IMR-90 (cell line): ENCODE data around the gene TIAM2. TPM values are rescaled to one million over a fixed set of nuclear protein-coding genes. Genes with fewer than 3 reads are reported as not detected.
A peak's percentile ranks its signal among the peaks of the same experiment; 100 is the strongest.

Experiments
- ATAC-seq: fragments of 200-7000 bp; cut with Tn5 transposase; 2 replicates; pipeline ENCODE4 v1.9.1; 2020; ENCODE audit warnings: low read depth, mild to moderate bottlenecking, moderate library complexity
- BruUV-seq: library from RNA; stranded (reverse); fragments of 400-500 nt; replicated peaks from 2 replicates; lab custom pipeline; 2021; lab: Mats Ljungman, UMichigan
- CTCF ChIA-PET: fragments of 300-600 bp; formaldehyde crosslinking; extraction: SDS; loops from one replicate; lab custom pipeline; 2021; ENCODE audit warnings: antibody characterized with exemption; lab: Yijun Ruan, JAX
- POLR2A ChIA-PET: fragments of 300-600 bp; sonication (Branson Sonifier 250); formaldehyde crosslinking; loops from one replicate; lab custom pipeline; 2022; ENCODE audit warnings: antibody characterized with exemption; ENCODE audit not compliant: unreplicated experiment; lab: Charles Lee
- DNase-seq: peaks from one replicate; pipeline ENCODE4 v3.0.0; 2013
- H2AFZ ChIP-seq: replicated peaks from 2 replicates; pipeline ENCODE3; 2013; ENCODE audit warnings: low read length, mild to moderate bottlenecking; ENCODE audit not compliant: poor library complexity
- H2AK5ac ChIP-seq: 2 replicates; pipeline ENCODE4 v1.6.1; 2013; ENCODE audit warnings: low read depth, low read length, inconsistent platforms
- H2AK9ac ChIP-seq: replicated peaks from 2 replicates; pipeline ENCODE3; 2013; ENCODE audit warnings: mild to moderate bottlenecking, low read depth, low read length, moderate library complexity; ENCODE audit not compliant: poor library complexity
- H2BK120ac ChIP-seq: 2 replicates; pipeline ENCODE4 v1.6.1; 2013; ENCODE audit warnings: low read depth, low read length, inconsistent platforms
- H2BK15ac ChIP-seq: 3 replicates; pipeline ENCODE4 v1.6.1; 2013; ENCODE audit warnings: low read depth, low read length, inconsistent platforms
- H2BK20ac ChIP-seq: 2 replicates; pipeline ENCODE4 v1.6.1; 2013; ENCODE audit warnings: low read depth, mild to moderate bottlenecking, inconsistent platforms, low read length, moderate library complexity
- H2BK5ac ChIP-seq: 2 replicates; pipeline ENCODE4 v1.6.1; 2013; ENCODE audit warnings: mild to moderate bottlenecking, low read depth, low read length, inconsistent platforms; ENCODE audit not compliant: poor library complexity, severe bottlenecking
- H3K14ac ChIP-seq: replicated peaks from 2 replicates; pipeline ENCODE4 v1.6.1; 2013; ENCODE audit warnings: low read depth, low read length, inconsistent platforms
- H3K18ac ChIP-seq: 2 replicates; pipeline ENCODE4 v1.6.1; 2013; ENCODE audit warnings: low read depth, low read length, control low read depth
- H3K23ac ChIP-seq: 2 replicates; pipeline ENCODE4 v1.6.1; 2013; ENCODE audit warnings: low read depth, low read length, inconsistent platforms
- H3K27ac ChIP-seq: 2 replicates; pipeline ENCODE4 v1.5.1; 2013; ENCODE audit warnings: mild to moderate bottlenecking, control low read depth, low read length; ENCODE audit not compliant: insufficient read depth
- H3K27me3 ChIP-seq: 2 replicates; pipeline ENCODE4 v1.6.1; 2013; ENCODE audit warnings: low read length; ENCODE audit not compliant: control insufficient read depth, insufficient read depth
- H3K36me3 ChIP-seq: 2 replicates; pipeline ENCODE4 v1.6.1; 2013; ENCODE audit warnings: low read length, mixed read lengths; ENCODE audit not compliant: control insufficient read depth, insufficient read depth
- H3K4ac ChIP-seq: 2 replicates; pipeline ENCODE4 v1.6.1; 2013; ENCODE audit warnings: low read depth, low read length, inconsistent platforms
- H3K4me1 ChIP-seq: 2 replicates; pipeline ENCODE4 v1.6.1; 2013; ENCODE audit warnings: low read length, mixed read lengths; ENCODE audit not compliant: control insufficient read depth, insufficient read depth
- H3K4me2 ChIP-seq: 2 replicates; pipeline ENCODE4 v1.6.1; 2013; ENCODE audit warnings: low read depth, mild to moderate bottlenecking, control low read depth, low read length, moderate library complexity
- H3K4me3 ChIP-seq: 2 replicates; pipeline ENCODE4 v1.5.1; 2013; ENCODE audit warnings: low read depth, mild to moderate bottlenecking, control low read depth, low read length, moderate library complexity; ENCODE audit not compliant: insufficient read depth
- H3K56ac ChIP-seq: 2 replicates; pipeline ENCODE4 v1.6.1; 2013; ENCODE audit warnings: low read length, inconsistent platforms; ENCODE audit not compliant: insufficient read depth; ENCODE audit errors: extremely low read depth
- H3K79me1 ChIP-seq, 2 experiments: 2 replicates each; pipeline ENCODE4 v1.6.1; 2013; ENCODE audit warnings: low read length in 2 of 2, inconsistent platforms in 1 of 2, low read depth in 1 of 2
- H3K9ac ChIP-seq: 2 replicates; pipeline ENCODE4 v1.6.1; 2013; ENCODE audit warnings: low read depth, low read length, control low read depth
- H3K9me1 ChIP-seq: 2 replicates; pipeline ENCODE4 v1.6.1; 2013; ENCODE audit warnings: low read length, inconsistent platforms; ENCODE audit not compliant: insufficient read depth
- H3K9me3 ChIP-seq: 2 replicates; pipeline ENCODE4 v1.6.1; 2013; ENCODE audit warnings: low read length; ENCODE audit not compliant: control insufficient read depth, insufficient read depth
- H4K20me1 ChIP-seq: 2 replicates; pipeline ENCODE4 v1.6.1; 2013; ENCODE audit warnings: low read length, inconsistent platforms; ENCODE audit not compliant: insufficient read depth
- H4K5ac ChIP-seq: 2 replicates; pipeline ENCODE4 v1.6.1; 2013; ENCODE audit warnings: mild to moderate bottlenecking, low read depth, low read length, control low read depth
- H4K8ac ChIP-seq, 2 experiments: 2 replicates each; pipeline ENCODE4 v1.6.1; 2013; ENCODE audit warnings: low read depth in 2 of 2, low read length in 2 of 2, control low read depth in 1 of 2, inconsistent platforms in 1 of 2
- H4K91ac ChIP-seq: 2 replicates; pipeline ENCODE4 v1.6.1; 2013; ENCODE audit warnings: low read depth, low read length, inconsistent platforms; ENCODE audit not compliant: insufficient read depth
- CHD1 ChIP-seq: IDR thresholded peaks from 2 replicates; pipeline ENCODE4 v1.6.1; 2012; ENCODE audit warnings: low read depth, low read length, improper control_type of control experiment
- NFE2L2 ChIP-seq: fragments of 150-350 bp; IDR thresholded peaks from 2 replicates; pipeline ENCODE4 v1.6.1; 2016; ENCODE audit warnings: low read depth, mild to moderate bottlenecking, low read length
- WGBS, 2 experiments: methylation state at CpG; one replicate each; pipeline versions ENCODE4 v1.1.5 to v1.1.7; 2013; ENCODE audit warnings: missing lambda C conversion rate in 2 of 2; ENCODE audit not compliant: insufficient read length in 1 of 2; ENCODE audit errors: extremely low coverage in 2 of 2; 5-methylcytosine and 5-hydroxymethylcytosine counted together
- dilution Hi-C: fragments of 300-500 bp; cut with HindIII; formaldehyde crosslinking; loops from one replicate; pipeline ENCODE4 v1.14.3; 2018; ENCODE audit warnings: low sequenced_read_pairs; ENCODE audit not compliant: unreplicated experiment
- in situ Hi-C: fragments of 300-500 bp; cut with MboI; formaldehyde crosslinking; loops from 3 replicates; pipeline ENCODE4 v1.14.3; 2019; ENCODE audit warnings: low sequenced_read_pairs, inconsistent platforms, mixed read lengths
- intact Hi-C: fragments of 100-400 bp; cut with micrococcal nuclease; formaldehyde crosslinking; loops from 2 replicates; pipeline ENCODE4 v1.10.0; 2022
- polyA plus RNA-seq, 3 experiments: library from polyadenylated mRNA; depleted of rRNA; stranded (reverse); fragments of >200 nt; gene quantifications; 2 replicates each; pipeline ENCODE4 v1.2.3, GENCODE V29; 2012; ENCODE audit warnings: low replicate concordance in 1 of 3
- total RNA-seq: library from RNA; depleted of rRNA; stranded (reverse); fragments of >200 nt; gene quantifications from 2 replicates; pipeline ENCODE4 v1.2.3, GENCODE V29; 2012

The TIAM2 gene
- total and polyA plus RNA-seq, 2 of the 4 experiments (the other 2 are of a cell fraction): 3.1 to 4.7 TPM

GRCh38 chr6:155158030-155158843 lies 163.1 kb downstream of the TIAM2 start (continued):
- TF ChIP-seq NFE2L2: no peak

- Histone ChIP-seq H3K23ac (peak overlapping the region; percentile 37; the same call in 1 of the 2 replicates), H3K36me3 (peaks cover 1% of the 10 kb centered on the region; the same call in 1 of the 2 replicates), H3K4me2 (no peak overlapping the region; the same call in 1 of the 2 replicates), H4K91ac (no peak overlapping the region), H2BK120ac (peak overlapping the region; percentile 61), H3K14ac (no peak overlapping the region; the same call in 1 of the 2 replicates), H3K79me1 (no peaks in the 10 kb centered on the region), H2BK5ac (no peak overlapping the region), H2BK20ac (peak overlapping the region; percentile 31), H3K9ac (no peak overlapping the region), H2BK15ac (no peak overlapping the region), H3K9me3 (no peaks in the 10 kb centered on the region), H4K5ac (no peak overlapping the region), H3K4ac (peak overlapping the region; percentile 15; the same call in 1 of the 2 replicates), H2AK5ac (no peak overlapping the region), H4K8ac (peak overlapping the region in 1 of 2 experiments; percentile 39; a peak in 1 of 4 replicates), H3K9me1 (peaks cover 5% of the 10 kb centered on the region), H3K27ac (no peak overlapping the region), H3K56ac (no peak overlapping the region), H3K18ac (no peak overlapping the region), H2AFZ (no peak overlapping the region), H3K27me3 (no peaks in the 10 kb centered on the region), H3K4me3 (no peak overlapping the region), H2AK9ac (no peak overlapping the region), H3K4me1 (peaks cover 4% of the 10 kb centered on the region; the same call in 1 of the 2 replicates), H4K20me1 (no peaks in the 10 kb centered on the region)
- WGBS, 2 experiments: 50% methylated on average over 1 of the region's 3 CpGs; no CpG with 5 or more reads in 1 of the 2 experiments
- ChIA-PET POLR2A (no interaction called here), CTCF (no interaction called here)
- dilution Hi-C loops (no loop called here), in situ Hi-C loops (loop anchor here (10.0 kb wide), 1 partner anchor 158 kb away; no protein-coding TSS in a partner anchor), intact Hi-C loops (no loop called here)
- TF ChIP-seq NFE2L2 (peak; percentile 69; the same call in 1 of the 2 replicates), CHD1 (no peak)
- DNase-seq: peak; percentile 59
- no TSS peak for BruUV-seq
- peak; percentile 24; the same call in 1 of the 2 replicates for ATAC-seq
Measured at GRCh38 chr6:155162682-155163081, 167.6 kb downstream of the TIAM2 start.
